ENCODE results near the gene CHCHD6. TPM values are rescaled to one million over a fixed set of nuclear protein-coding genes. Genes with fewer than 3 reads are reported as not detected.

Gene CHCHD6
- total and polyA plus RNA-seq, 2 experiments from 2014 or later = 15.8 to 21.4 TPM

GRCh38 chr3:126900859-126901540 is 197.0 kb downstream of the CHCHD6 start:
- in situ Hi-C loops (cut with MboI) = no loop called here
- Histone ChIP-seq H3K4me1 (ENCODE audit: insufficient read depth) (no peaks in the 10 kb centered on the region), H3K9me2 (ENCODE audit: insufficient read depth) (no peaks in the 10 kb centered on the region), H3K9ac (no peak overlapping the region), H3K27ac (no peak overlapping the region), H3K36me3 (ENCODE audit: low read depth) (no peaks in the 10 kb centered on the region), H3F3A (ENCODE audit: insufficient read depth) (no peaks in the 10 kb centered on the region), H3K4me2 (ENCODE audit: unreplicated experiment) (no peak overlapping the region), H3K79me2 (ENCODE audit: insufficient read depth) (no peaks in the 10 kb centered on the region), H3K9me3 (ENCODE audit: low read depth) (no peaks in the 10 kb centered on the region), H2AFZ (no peak overlapping the region), H3K4me3 (no peak overlapping the region), H4K20me1 (ENCODE audit: insufficient read depth) (no peaks in the 10 kb centered on the region), H3K27me3 (replicated peaks; ENCODE audit: insufficient read depth) (no peaks in the 10 kb centered on the region)
- 94 to 96% methylated on average over 10 of the region's 10 CpGs for WGBS, 2 experiments (ENCODE audit: low coverage in 1 of 2, low lambda C conversion rate in 2 of 2, missing lambda C conversion rate in 2 of 2)
- DNase-seq = no peak
- TF ChIP-seq EZH2phosphoT487 (IDR thresholded peaks at IDR 0.05; ENCODE audit: insufficient read depth, low read depth) = no peak
- TF ChIP-seq EZH2 (IDR thresholded peaks at IDR 0.05; ENCODE audit: insufficient read depth, poor library complexity, severe bottlenecking) = no peak

GRCh38 chr3:126901631-126902030 is 197.6 kb downstream of the CHCHD6 start:
- Histone ChIP-seq H3K9me3 (ENCODE audit: low read depth) (no peaks in the 10 kb centered on the region), H3K27ac (no peak overlapping the region), H3K4me1 (ENCODE audit: insufficient read depth) (no peaks in the 10 kb centered on the region), H3K9ac (no peak overlapping the region), H3K4me3 (no peak overlapping the region), H4K20me1 (ENCODE audit: insufficient read depth) (no peaks in the 10 kb centered on the region), H2AFZ (no peak overlapping the region), H3K36me3 (ENCODE audit: low read depth) (no peaks in the 10 kb centered on the region), H3K9me2 (ENCODE audit: insufficient read depth) (no peaks in the 10 kb centered on the region), H3K4me2 (ENCODE audit: unreplicated experiment) (no peak overlapping the region), H3K79me2 (ENCODE audit: insufficient read depth) (no peaks in the 10 kb centered on the region), H3F3A (ENCODE audit: insufficient read depth) (no peaks in the 10 kb centered on the region), H3K27me3 (replicated peaks; ENCODE audit: insufficient read depth) (no peaks in the 10 kb centered on the region)
- in situ Hi-C loops (cut with MboI) = no loop called here
- no peak for TF ChIP-seq EZH2 (IDR thresholded peaks at IDR 0.05; ENCODE audit: insufficient read depth, poor library complexity, severe bottlenecking)
- no peak for TF ChIP-seq EZH2phosphoT487 (IDR thresholded peaks at IDR 0.05; ENCODE audit: insufficient read depth, low read depth)
- DNase-seq = no peak
- 98 to 99% methylated on average over 8 of the region's 8 CpGs for WGBS, 2 experiments (ENCODE audit: low coverage in 1 of 2, low lambda C conversion rate in 2 of 2, missing lambda C conversion rate in 2 of 2)

- WGBS, 2 experiments (ENCODE audit: low coverage in 1 of 2, low lambda C conversion rate in 2 of 2, missing lambda C conversion rate in 2 of 2) = 86 to 88% methylated on average over 3 of the region's 3 CpGs
- no peaks in the 10 kb centered on the region for H3K9me3 ChIP-seq (ENCODE audit: low read depth)
- H4K20me1 ChIP-seq (ENCODE audit: insufficient read depth) = no peaks in the 10 kb centered on the region
- no peak for DNase-seq
- H3K79me2 ChIP-seq (ENCODE audit: insufficient read depth) = no peaks in the 10 kb centered on the region
- no peak overlapping the region for H3K4me2 ChIP-seq (ENCODE audit: unreplicated experiment)
- H2AFZ ChIP-seq = no peak overlapping the region
- in situ Hi-C loops (cut with MboI) = no loop called here
- H3K27me3 ChIP-seq (replicated peaks; ENCODE audit: insufficient read depth) = no peaks in the 10 kb centered on the region
- H3K36me3 ChIP-seq (ENCODE audit: low read depth) = no peaks in the 10 kb centered on the region
- H3K27ac ChIP-seq = no peak overlapping the region
- no peak overlapping the region for H3K9ac ChIP-seq
- H3F3A ChIP-seq (ENCODE audit: insufficient read depth) = no peaks in the 10 kb centered on the region
- no peaks in the 10 kb centered on the region for H3K4me1 ChIP-seq (ENCODE audit: insufficient read depth)
- no peak overlapping the region for H3K4me3 ChIP-seq
- no peaks in the 10 kb centered on the region for H3K9me2 ChIP-seq (ENCODE audit: insufficient read depth)
- TF ChIP-seq EZH2 (IDR thresholded peaks at IDR 0.05; ENCODE audit: insufficient read depth, poor library complexity, severe bottlenecking) (no peak), EZH2phosphoT487 (IDR thresholded peaks at IDR 0.05; ENCODE audit: insufficient read depth, low read depth) (no peak)
Measured at GRCh38 chr3:126903521-126903920, 199.5 kb downstream of the CHCHD6 start.

- DNase-seq = no peak
- no peak overlapping the region for H2AFZ ChIP-seq
- TF ChIP-seq EZH2 (IDR thresholded peaks at IDR 0.05; ENCODE audit: insufficient read depth, poor library complexity, severe bottlenecking) (no peak), EZH2phosphoT487 (IDR thresholded peaks at IDR 0.05; ENCODE audit: insufficient read depth, low read depth) (no peak)
- no peak overlapping the region for H3K9ac ChIP-seq
- no peaks in the 10 kb centered on the region for H3K27me3 ChIP-seq (replicated peaks; ENCODE audit: insufficient read depth)
- H3K9me2 ChIP-seq (ENCODE audit: insufficient read depth) = no peaks in the 10 kb centered on the region
- peaks cover 9% of the 10 kb centered on the region; the same call in 1 of the 2 replicates for H3F3A ChIP-seq (ENCODE audit: insufficient read depth)
- 83% methylated on average over 3 of the region's 3 CpGs for WGBS, 2 experiments (ENCODE audit: low coverage in 1 of 2, low lambda C conversion rate in 2 of 2, missing lambda C conversion rate in 2 of 2)
- H3K4me3 ChIP-seq = no peak overlapping the region
- peaks cover 19% of the 10 kb centered on the region for H3K4me1 ChIP-seq (ENCODE audit: insufficient read depth)
- in situ Hi-C loops (cut with MboI) = no loop called here
- no peak overlapping the region for H3K4me2 ChIP-seq (ENCODE audit: unreplicated experiment)
- no peaks in the 10 kb centered on the region for H4K20me1 ChIP-seq (ENCODE audit: insufficient read depth)
- no peaks in the 10 kb centered on the region for H3K79me2 ChIP-seq (ENCODE audit: insufficient read depth)
- no peaks in the 10 kb centered on the region for H3K36me3 ChIP-seq (ENCODE audit: low read depth)
- no peaks in the 10 kb centered on the region for H3K9me3 ChIP-seq (ENCODE audit: low read depth)
- no peak overlapping the region for H3K27ac ChIP-seq
Measured at GRCh38 chr3:126907557-126907956, 203.5 kb downstream of the CHCHD6 start.
